SK-N-SH (cell line): ENCODE measurements around the gene CDC42SE1.

Experiments used
- POLR2AphosphoS5 ChIP-seq: IDR thresholded peaks from 2 replicates; pipeline ENCODE4 v1.6.1; 2012; ENCODE audit warnings: low read depth, low read length
- RAD21 ChIP-seq: IDR thresholded peaks from 2 replicates; pipeline ENCODE4 v1.6.1; 2012; ENCODE audit warnings: mild to moderate bottlenecking, low read length
- RCOR1 ChIP-seq: fragments of 150-350 bp; IDR thresholded peaks from 2 replicates; pipeline ENCODE4 v1.6.1; 2017; ENCODE audit warnings: antibody characterized with exemption, low read length
- RFX5 ChIP-seq: IDR thresholded peaks from 2 replicates; pipeline ENCODE4 v1.6.1; 2012; ENCODE audit warnings: mild to moderate bottlenecking, improper control_type of control experiment, low read length
- TCF12 ChIP-seq: IDR thresholded peaks from 2 replicates; pipeline ENCODE4 v1.4.0; 2012
- YY1 ChIP-seq: IDR thresholded peaks from 2 replicates; pipeline ENCODE4 v1.4.0; 2012; ENCODE audit warnings: low read depth, mild to moderate bottlenecking
- TF ChIP-seq, protein P1 (sequence below): IDR thresholded peaks from 2 replicates; pipeline ENCODE4 v1.4.0; 2012; ENCODE audit warnings: low read depth
- TF ChIP-seq, protein P2 (sequence below): fragments of 200-600 bp; sonication (generic); IDR thresholded peaks from 2 replicates; pipeline ENCODE4 v1.6.1; 2017; ENCODE audit warnings: antibody characterized with exemption, mild to moderate bottlenecking, moderate library complexity

DNA sequence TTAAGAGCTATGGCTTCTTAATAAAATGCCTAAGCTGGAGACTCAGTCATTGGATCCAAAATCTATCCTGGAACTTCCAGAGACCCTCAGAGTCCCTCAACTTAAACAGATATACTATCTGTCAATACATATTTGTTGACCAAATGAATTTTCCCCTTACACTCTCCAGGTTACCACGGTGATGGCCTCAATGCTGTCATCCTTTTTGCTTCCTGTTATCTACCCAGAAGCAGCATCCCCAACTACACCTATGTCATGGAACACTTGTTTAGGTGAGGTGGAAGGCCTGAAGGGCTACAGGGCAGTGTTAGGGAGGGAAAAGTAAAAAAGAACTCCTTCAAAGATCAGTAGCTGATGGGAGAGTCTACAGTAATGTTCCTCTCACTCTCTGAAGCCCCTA lies 16.3 kb downstream of the CDC42SE1 start:
- TF ChIP-seq RCOR1 (no peak), POLR2AphosphoS5 (no peak), RFX5 (no peak), TCF12 (no peak), YY1 (no peak), RAD21 (no peak)
- TF ChIP-seq, protein P1, sequence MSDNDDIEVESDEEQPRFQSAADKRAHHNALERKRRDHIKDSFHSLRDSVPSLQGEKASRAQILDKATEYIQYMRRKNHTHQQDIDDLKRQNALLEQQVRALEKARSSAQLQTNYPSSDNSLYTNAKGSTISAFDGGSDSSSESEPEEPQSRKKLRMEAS = no peak
- TF ChIP-seq, protein P2, sequence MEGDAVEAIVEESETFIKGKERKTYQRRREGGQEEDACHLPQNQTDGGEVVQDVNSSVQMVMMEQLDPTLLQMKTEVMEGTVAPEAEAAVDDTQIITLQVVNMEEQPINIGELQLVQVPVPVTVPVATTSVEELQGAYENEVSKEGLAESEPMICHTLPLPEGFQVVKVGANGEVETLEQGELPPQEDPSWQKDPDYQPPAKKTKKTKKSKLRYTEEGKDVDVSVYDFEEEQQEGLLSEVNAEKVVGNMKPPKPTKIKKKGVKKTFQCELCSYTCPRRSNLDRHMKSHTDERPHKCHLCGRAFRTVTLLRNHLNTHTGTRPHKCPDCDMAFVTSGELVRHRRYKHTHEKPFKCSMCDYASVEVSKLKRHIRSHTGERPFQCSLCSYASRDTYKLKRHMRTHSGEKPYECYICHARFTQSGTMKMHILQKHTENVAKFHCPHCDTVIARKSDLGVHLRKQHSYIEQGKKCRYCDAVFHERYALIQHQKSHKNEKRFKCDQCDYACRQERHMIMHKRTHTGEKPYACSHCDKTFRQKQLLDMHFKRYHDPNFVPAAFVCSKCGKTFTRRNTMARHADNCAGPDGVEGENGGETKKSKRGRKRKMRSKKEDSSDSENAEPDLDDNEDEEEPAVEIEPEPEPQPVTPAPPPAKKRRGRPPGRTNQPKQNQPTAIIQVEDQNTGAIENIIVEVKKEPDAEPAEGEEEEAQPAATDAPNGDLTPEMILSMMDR = no peak
